HTR-8/SVneo (cell line): ENCODE measurements around the gene ZNF189.

Experiments
- DNase-seq: peaks from one replicate; pipeline ENCODE4 v3.0.0; 2011; ENCODE audit warnings: low spot score, mixed read lengths; ENCODE audit not compliant: insufficient read length
- FAIRE-seq: peaks from 2 replicates; lab custom pipeline; 2011; peaks lifted over from hg19 to GRCh38; lab: Jason Lieb, UNC

ZNF189 gene

GRCh38 chr9:101445353-101446029, 46.8 kb downstream of the ZNF189 start:
- no peak for FAIRE-seq
- no peak for DNase-seq

- DNase-seq = no peak
- no peak for FAIRE-seq
Observed at GRCh38 chr9:101446732-101447131, 48.1 kb downstream of the ZNF189 start.

GRCh38 chr9:101448680-101449070, 50.0 kb downstream of the ZNF189 start:
- DNase-seq (no peak), FAIRE-seq (no peak)

GRCh38 chr9:101449071-101449721, 50.5 kb downstream of the ZNF189 start:
- FAIRE-seq = peak; percentile 74

GRCh38 chr9:101450931-101451330, 52.3 kb downstream of the ZNF189 start:
- DNase-seq (no peak), FAIRE-seq (no peak)

More at GRCh38 chr9:101449071-101449721, 50.5 kb downstream of the ZNF189 start:
- DNase-seq = peak; percentile 67

GRCh38 chr9:101451498-101451897, 52.8 kb downstream of the ZNF189 start:
- DNase-seq = no peak
- no peak for FAIRE-seq

GRCh38 chr9:101453776-101454570, 55.3 kb downstream of the ZNF189 start:
- FAIRE-seq (no peak), DNase-seq (no peak)

GRCh38 chr9:101455656-101456240, 57.1 kb downstream of the ZNF189 start:
- FAIRE-seq (no peak), DNase-seq (no peak)

GRCh38 chr9:101457003-101457402, 58.4 kb downstream of the ZNF189 start:
- no peak for FAIRE-seq
- DNase-seq = no peak

GRCh38 chr9:101458963-101459631, 60.4 kb downstream of the ZNF189 start:
- no peak for FAIRE-seq
- peak; percentile 56 for DNase-seq
